ENCODE data around the gene TUT4.

Gene TUT4

GRCh38 chr1:52461821-52462220, 91.1 kb downstream of the TUT4 start:
- TF ChIP-seq CTCF (IDR thresholded peaks at IDR 0.05; ENCODE audit: low read length, missing control alignments) = no peak
- H3K4me3 ChIP-seq (replicated peaks; ENCODE audit: low read depth, low read length) = no peak overlapping the region
- no peak for DNase-seq (ENCODE audit: low read depth)

- no peak for TF ChIP-seq CTCF (IDR thresholded peaks at IDR 0.05; ENCODE audit: low read length, missing control alignments)
- H3K4me3 ChIP-seq (replicated peaks; ENCODE audit: low read depth, low read length) = no peak overlapping the region
- DNase-seq (ENCODE audit: low read depth) = peak; percentile 12
Observed at GRCh38 chr1:52460694-52461093, 92.2 kb downstream of the TUT4 start.

GRCh38 chr1:52455686-52456085, 97.2 kb downstream of the TUT4 start:
- H3K4me3 ChIP-seq (replicated peaks; ENCODE audit: low read depth, low read length) = no peak overlapping the region
- DNase-seq (ENCODE audit: low read depth) = no peak
- no peak for TF ChIP-seq CTCF (IDR thresholded peaks at IDR 0.05; ENCODE audit: low read length, missing control alignments)

GRCh38 chr1:52454779-52455178, 98.1 kb downstream of the TUT4 start:
- no peak overlapping the region for H3K4me3 ChIP-seq (replicated peaks; ENCODE audit: low read depth, low read length)
- no peak for DNase-seq (ENCODE audit: low read depth)
- TF ChIP-seq CTCF (IDR thresholded peaks at IDR 0.05; ENCODE audit: low read length, missing control alignments) = no peak

GRCh38 chr1:52454127-52454526, 98.8 kb downstream of the TUT4 start:
- DNase-seq (ENCODE audit: low read depth) = no peak
- TF ChIP-seq CTCF (IDR thresholded peaks at IDR 0.05; ENCODE audit: low read length, missing control alignments) = no peak
- H3K4me3 ChIP-seq (replicated peaks; ENCODE audit: low read depth, low read length) = no peak overlapping the region

- DNase-seq (ENCODE audit: low read depth) = no peak
- no peak for TF ChIP-seq CTCF (IDR thresholded peaks at IDR 0.05; ENCODE audit: low read length, missing control alignments)
Observed at GRCh38 chr1:52444463-52444862, 108.4 kb downstream of the TUT4 start.

GRCh38 chr1:52439976-52440375, 112.9 kb downstream of the TUT4 start:
- DNase-seq (ENCODE audit: low read depth) = no peak
- H3K4me3 ChIP-seq (replicated peaks; ENCODE audit: low read depth, low read length) = no peak overlapping the region
- no peak for TF ChIP-seq CTCF (IDR thresholded peaks at IDR 0.05; ENCODE audit: low read length, missing control alignments)

More at GRCh38 chr1:52444463-52444862, 108.4 kb downstream of the TUT4 start:
- no peak overlapping the region for H3K4me3 ChIP-seq (replicated peaks; ENCODE audit: low read depth, low read length)

All from fibroblast of pulmonary artery (primary cell).